Caki2 (cell line): ENCODE data around the gene TMEM238L. TPM values are rescaled to one million over a fixed set of nuclear protein-coding genes. Genes with fewer than 3 reads are reported as not detected.

Source experiments
- DNase-seq: peaks from one replicate; pipeline ENCODE4 v3.0.0-alpha.2; 2015; ENCODE audit warnings: low read depth
- in situ Hi-C: cut with HindIII; loops from 2 replicates; pipeline ENCODE4 v1.10.0; 2016; ENCODE audit warnings: low sequenced_read_pairs, low pct_unique_long_range_greater_than_20kb, mixed read lengths
- total RNA-seq: library from RNA; depleted of rRNA; stranded (reverse); fragments of >200 nt; shearing (Covaris generic); gene quantifications from 2 replicates; pipeline ENCODE4 v1.2.3, GENCODE V29; 2014; ENCODE audit warnings: low replicate concordance

Gene TMEM238L
- total RNA-seq, 1 experiment from 2014 or later: not detected

- DNase-seq: no peak
- in situ Hi-C loops: no loop called here
Observed at GRCh38 chr17:10779609-10780008, 24.3 kb downstream of the TMEM238L start.

GRCh38 chr17:10777890-10778289 is 26.0 kb downstream of the TMEM238L start:
- DNase-seq: no peak
- in situ Hi-C loops: no loop called here

GRCh38 chr17:10777131-10777807 is 26.6 kb downstream of the TMEM238L start:
- DNase-seq: no peak
- in situ Hi-C loops: no loop called here

- in situ Hi-C loops: no loop called here
- no peak for DNase-seq
Observed at GRCh38 chr17:10776381-10776780, 27.5 kb downstream of the TMEM238L start.

- in situ Hi-C loops: no loop called here
Observed at GRCh38 chr17:10775740-10776356, 28.1 kb downstream of the TMEM238L start.

GRCh38 chr17:10775058-10775457 is 28.8 kb downstream of the TMEM238L start:
- in situ Hi-C loops: no loop called here
- no peak for DNase-seq

More at GRCh38 chr17:10775740-10776356, 28.1 kb downstream of the TMEM238L start:
- no peak for DNase-seq

GRCh38 chr17:10773391-10773790 is 30.5 kb downstream of the TMEM238L start:
- no peak for DNase-seq
- in situ Hi-C loops: no loop called here

- in situ Hi-C loops: no loop called here
- DNase-seq: no peak
Observed at GRCh38 chr17:10772425-10773380, 31.2 kb downstream of the TMEM238L start.

- in situ Hi-C loops: no loop called here
- DNase-seq: no peak
Observed at GRCh38 chr17:10771148-10771547, 32.8 kb downstream of the TMEM238L start.

GRCh38 chr17:10769840-10770239 is 34.1 kb downstream of the TMEM238L start:
- in situ Hi-C loops: no loop called here
- DNase-seq: no peak

- in situ Hi-C loops: no loop called here
- DNase-seq: no peak
Observed at GRCh38 chr17:10768750-10769251, 35.1 kb downstream of the TMEM238L start.

GRCh38 chr17:10767232-10767631 is 36.7 kb downstream of the TMEM238L start:
- DNase-seq: no peak
- in situ Hi-C loops: no loop called here

- in situ Hi-C loops: no loop called here
Observed at GRCh38 chr17:10762037-10762436, 41.9 kb downstream of the TMEM238L start.

GRCh38 chr17:10761281-10761680 is 42.6 kb downstream of the TMEM238L start:
- no peak for DNase-seq
- in situ Hi-C loops: no loop called here

More at GRCh38 chr17:10762037-10762436, 41.9 kb downstream of the TMEM238L start:
- DNase-seq: no peak

- in situ Hi-C loops: no loop called here
- DNase-seq: no peak
Observed at GRCh38 chr17:10758062-10758461, 45.8 kb downstream of the TMEM238L start.

GRCh38 chr17:10757647-10758046 is 46.3 kb downstream of the TMEM238L start:
- DNase-seq: no peak
- in situ Hi-C loops: no loop called here

GRCh38 chr17:10757067-10757466 is 46.8 kb downstream of the TMEM238L start:
- in situ Hi-C loops: no loop called here

GRCh38 chr17:10756619-10757018 is 47.3 kb downstream of the TMEM238L start:
- in situ Hi-C loops: no loop called here
- DNase-seq: no peak

More at GRCh38 chr17:10757067-10757466, 46.8 kb downstream of the TMEM238L start:
- DNase-seq: no peak

- in situ Hi-C loops: no loop called here
- DNase-seq: no peak
Observed at GRCh38 chr17:10756185-10756584, 47.7 kb downstream of the TMEM238L start.
